HG03095 (cell line): Measurements from ENCODE around the gene PYCR2.
"Not testable (repeated sequence)": the region's sequence is repeated elsewhere in the genome, so short reads cannot be mapped to it uniquely, and the experiment has no call there.

Source experiments
- ATAC-seq: cut with Tn5 transposase; IDR thresholded peaks from one replicate; pipeline ENCODE4 v1.9.1; 2021; ENCODE audit warnings: moderate library complexity; ENCODE audit not compliant: unreplicated experiment

The PYCR2 gene

DNA sequence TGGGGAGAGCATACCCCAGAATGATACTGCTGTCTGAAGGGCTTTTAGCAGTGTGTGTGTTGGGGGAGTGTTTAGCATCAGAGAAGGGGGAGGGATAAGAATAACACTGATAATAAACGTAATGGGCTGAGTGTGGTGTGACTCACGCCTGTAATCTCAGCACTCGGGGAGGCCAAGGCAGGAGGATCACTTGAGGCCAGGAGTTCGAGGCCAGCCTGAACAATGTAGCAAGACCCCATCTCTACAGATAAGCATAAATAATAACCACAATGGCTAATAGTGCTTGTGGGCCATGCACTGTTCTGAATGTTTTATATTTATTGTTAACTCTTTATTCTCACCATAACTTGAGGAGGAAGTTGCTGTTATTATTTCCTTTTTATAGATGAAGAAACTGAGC is 19.5 kb upstream of the PYCR2 start:
- no peak for ATAC-seq

DNA sequence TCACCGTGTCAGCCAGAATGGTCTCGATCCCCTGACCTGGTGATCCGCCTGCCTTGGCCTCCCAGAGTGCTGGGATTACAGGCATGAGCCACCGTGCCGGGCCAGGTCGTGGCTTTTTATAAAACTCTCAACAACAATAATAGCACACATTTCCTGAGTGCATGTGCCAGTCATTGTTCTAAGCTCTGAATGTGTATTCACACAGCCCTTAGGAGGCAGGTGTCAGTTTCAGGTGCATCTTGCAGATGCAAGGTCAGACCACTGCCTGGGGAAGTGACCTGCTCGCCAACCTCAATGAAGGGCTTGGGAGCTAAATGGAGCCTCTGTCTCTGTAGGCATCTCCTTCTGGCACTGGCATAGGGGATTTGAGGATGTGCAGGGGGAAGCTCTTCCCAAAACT is 18.5 kb upstream of the PYCR2 start:
- peak; percentile 81 for ATAC-seq

DNA sequence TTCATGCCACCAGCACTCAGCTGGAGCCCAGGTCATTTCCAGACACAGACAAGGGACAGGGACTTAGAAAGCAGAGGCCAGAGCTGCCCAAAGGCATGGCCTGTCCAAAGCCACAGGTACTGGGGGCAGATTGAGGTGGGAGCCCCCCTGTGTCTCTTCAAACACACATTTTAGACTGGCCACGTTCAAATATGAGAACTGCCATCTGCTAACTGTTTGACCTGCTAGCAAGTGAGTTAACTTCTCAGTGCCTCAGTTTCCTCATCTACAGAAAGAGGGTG is 17.8 kb upstream of the PYCR2 start:
- no peak for ATAC-seq

DNA sequence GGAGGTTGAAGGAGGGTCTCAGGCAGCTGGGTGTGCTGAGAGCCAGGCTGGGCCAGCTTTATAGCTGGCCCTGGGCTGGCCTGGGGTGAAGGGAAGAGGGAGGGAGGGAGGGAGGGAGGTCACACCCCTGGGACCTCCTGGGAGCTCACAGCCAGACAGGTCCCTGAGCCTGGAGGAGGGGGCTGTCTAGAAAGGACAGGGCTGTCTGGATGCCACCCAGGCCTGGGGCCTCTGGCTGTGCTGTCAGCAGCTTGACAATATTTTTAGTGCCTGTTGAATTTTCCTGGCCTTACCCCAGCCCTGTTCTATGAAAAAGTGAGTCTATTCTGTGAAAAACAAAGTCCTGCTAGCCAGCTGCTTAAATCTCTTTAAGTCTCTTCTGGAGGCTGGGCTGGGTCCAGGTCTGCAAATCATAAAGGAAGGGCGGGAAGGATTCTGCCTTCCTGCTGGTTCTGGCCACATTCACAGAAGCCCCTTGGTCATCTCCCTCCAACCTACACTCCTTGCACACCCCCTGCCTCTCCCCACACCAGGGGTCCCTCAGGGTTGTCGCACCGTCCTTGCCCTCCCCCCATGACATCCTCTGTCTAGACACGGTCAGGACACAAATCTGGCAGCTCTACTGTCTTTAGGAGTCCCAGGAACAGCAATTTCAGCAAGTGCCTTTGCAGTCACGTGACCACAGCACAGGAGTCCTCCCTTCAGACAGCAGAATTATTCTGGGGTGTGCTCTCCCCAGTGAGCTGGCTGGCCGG is 17.3 kb upstream of the PYCR2 start, which contains the start of gene LEFTY2:
Gene LEFTY2, minus strand, starts transcription at position 34 of the 755 bp plus-strand sequence. CDS start 80 bp downstream, outside the sequence.
- ATAC-seq: no peak

- ATAC-seq: no peak
These were observed 16.5 kb upstream of the PYCR2 start for GRCh38 chr1:225940385-225941151.

- not testable (repeated sequence) for ATAC-seq
These were observed 15.9 kb upstream of the PYCR2 start for GRCh38 chr1:225939939-225940310.

DNA sequence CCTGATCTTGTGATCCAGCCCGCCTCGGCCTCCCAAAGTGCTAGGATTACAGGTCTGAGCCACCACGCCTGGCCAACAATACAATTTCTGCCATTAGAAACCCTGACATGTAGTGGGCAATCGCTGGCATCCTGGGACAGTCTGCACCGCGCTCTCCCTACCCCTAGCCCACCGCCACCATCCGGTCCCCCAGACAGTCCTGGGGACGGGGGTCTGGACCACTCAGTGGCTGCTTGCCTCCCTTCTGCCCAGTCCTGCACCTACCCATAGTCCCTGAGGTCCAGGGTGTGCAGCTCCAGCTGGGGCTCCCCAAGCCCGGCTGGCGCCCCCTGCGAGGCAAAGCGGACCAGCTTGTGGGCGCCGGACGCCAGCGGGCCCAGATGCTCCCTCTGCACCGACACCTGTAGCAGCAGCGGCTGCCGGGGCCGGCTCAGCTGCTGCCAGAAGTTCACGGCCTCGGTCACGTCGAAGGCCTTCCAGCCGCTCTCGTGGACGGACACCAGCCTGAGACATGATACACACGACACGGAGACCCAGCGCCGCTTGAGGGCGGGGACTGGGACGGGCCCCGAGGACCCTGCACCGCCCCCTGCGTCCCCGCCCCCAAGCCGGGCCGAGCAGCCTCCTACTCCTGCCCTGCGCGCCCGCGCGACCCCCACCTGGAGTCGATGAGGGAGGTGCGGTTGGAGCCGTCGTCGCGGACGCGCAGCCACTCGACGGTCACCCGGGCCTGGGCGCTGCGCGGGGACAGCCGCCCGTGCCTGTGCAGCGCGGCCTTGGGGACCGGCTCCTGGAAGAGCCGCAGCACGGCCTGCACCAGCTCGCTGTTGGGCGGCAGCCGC is 15.3 kb upstream of the PYCR2 start:
- ATAC-seq: not testable (repeated sequence)

- ATAC-seq: no peak
These were observed 13.3 kb upstream of the PYCR2 start for GRCh38 chr1:225937048-225937968.

- no peak for ATAC-seq
These were observed 12.5 kb upstream of the PYCR2 start for GRCh38 chr1:225936523-225936922.

DNA sequence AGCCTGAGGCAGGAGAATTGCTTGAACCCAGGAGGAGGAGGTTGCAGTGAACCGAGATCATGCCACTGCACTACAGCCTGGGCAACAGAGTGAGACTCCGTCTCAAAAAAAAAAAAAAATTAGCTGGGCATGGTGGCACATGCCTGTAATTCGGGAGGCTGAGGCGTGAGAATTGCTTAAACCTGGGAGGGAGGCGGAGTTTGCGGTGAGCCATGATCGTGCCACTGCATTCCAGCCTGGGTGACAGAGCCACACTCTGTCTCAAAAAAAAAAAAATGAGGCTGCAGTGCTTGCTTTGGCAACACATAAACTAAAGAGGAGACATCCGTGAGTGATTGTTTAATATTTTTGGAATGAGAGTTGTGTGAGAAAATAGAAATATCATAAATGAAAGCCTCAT is 12.0 kb upstream of the PYCR2 start:
- ATAC-seq: not testable (repeated sequence)

DNA sequence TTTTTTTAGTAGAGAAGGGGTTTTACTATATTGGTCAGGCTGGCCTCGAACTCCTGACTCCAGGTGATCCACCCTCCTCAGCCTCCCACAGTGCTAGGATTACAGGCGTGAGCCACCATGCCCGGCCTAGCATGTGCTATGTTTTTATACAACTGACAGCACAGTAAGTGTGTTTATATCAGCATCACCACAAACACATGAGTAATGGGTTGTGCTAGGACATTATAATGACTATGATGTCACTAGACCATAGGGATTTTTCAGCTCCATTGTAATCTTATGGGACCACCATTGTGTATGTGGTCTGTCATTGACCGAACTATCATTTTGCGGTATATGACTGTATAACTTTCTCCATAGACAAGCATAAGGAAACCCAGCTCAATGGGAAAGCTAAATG is 10.7 kb upstream of the PYCR2 start:
- no peak for ATAC-seq

DNA sequence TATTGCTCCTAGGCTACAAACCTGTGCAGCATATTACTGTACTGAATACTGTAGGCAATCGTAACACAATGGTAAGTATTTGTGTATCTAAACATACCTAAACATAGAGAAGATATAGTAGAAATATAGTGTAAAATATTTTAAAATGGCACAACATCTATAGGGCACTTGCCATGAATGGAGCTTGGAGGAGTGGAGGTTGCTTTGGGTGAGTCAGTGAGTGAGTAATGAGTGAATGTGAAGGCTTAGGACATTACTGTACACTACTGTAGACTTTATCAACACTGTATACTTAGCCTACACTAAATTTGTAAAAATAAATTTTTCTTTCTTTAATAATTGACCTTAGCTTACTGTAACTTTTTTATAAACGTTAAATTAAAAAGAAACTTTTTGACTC is 9.0 kb upstream of the PYCR2 start:
- no peak for ATAC-seq

DNA sequence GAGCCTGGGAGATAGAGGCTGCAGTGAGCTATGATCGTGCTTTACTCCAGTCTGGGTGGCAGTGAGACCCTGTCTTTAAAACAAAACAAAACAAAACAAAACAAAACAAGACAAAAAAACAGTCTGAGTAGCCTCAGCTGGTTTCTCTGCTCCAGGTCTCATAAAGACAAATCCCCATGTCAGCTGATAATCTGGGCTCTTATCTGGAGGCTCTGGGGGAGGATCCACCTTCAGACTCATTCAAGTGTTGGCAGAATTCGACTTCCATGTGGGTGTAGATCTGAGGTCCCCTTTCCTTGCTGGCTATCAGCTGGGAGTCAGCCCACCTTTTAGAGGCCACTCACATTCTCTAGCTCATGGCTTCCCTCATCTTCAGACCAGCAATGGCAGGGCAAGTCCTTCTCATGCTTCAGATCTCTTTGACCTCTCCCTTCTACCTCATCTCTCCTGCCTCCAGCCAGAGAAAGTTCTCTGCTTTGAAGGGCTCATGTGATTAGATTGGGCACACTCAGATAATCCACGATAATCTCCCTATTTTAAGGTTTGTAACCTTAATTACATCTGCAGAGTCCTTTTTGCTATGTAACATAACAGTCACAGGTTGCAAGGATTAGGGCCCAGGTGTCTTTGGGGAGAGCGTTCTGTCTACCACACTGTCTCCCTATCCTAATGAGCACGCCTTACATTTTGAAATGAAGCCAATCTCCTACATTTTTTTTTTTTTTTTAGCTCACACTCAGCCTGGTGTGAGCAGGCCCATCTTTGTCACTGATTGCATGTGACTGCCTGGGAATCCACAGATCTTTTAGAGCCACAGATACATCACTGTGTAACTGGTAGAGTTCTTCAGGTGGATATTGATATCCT is 7.5 kb upstream of the PYCR2 start:
- ATAC-seq: no peak

GRCh38 chr1:225930566-225930965 is 6.5 kb upstream of the PYCR2 start:
- no peak for ATAC-seq

DNA sequence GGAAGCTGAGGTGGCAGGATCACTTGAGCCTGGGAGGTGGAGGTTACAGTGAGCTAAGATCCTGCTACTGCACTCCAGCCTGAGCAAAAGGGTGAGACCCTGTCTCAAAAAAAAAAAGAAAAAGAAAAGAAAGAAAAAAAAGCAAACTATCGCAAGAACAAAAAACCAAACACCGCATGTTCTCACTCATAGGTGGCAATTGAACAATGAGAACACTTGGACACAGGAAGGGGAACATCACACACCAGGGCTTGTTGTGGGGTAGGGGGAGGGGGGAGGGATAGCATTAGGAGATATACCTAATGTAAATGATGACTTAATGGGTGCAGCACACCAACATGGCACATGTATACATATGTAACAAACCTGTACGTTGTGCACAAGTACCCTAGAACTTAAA is 5.4 kb upstream of the PYCR2 start:
- ATAC-seq: not testable (repeated sequence)

DNA sequence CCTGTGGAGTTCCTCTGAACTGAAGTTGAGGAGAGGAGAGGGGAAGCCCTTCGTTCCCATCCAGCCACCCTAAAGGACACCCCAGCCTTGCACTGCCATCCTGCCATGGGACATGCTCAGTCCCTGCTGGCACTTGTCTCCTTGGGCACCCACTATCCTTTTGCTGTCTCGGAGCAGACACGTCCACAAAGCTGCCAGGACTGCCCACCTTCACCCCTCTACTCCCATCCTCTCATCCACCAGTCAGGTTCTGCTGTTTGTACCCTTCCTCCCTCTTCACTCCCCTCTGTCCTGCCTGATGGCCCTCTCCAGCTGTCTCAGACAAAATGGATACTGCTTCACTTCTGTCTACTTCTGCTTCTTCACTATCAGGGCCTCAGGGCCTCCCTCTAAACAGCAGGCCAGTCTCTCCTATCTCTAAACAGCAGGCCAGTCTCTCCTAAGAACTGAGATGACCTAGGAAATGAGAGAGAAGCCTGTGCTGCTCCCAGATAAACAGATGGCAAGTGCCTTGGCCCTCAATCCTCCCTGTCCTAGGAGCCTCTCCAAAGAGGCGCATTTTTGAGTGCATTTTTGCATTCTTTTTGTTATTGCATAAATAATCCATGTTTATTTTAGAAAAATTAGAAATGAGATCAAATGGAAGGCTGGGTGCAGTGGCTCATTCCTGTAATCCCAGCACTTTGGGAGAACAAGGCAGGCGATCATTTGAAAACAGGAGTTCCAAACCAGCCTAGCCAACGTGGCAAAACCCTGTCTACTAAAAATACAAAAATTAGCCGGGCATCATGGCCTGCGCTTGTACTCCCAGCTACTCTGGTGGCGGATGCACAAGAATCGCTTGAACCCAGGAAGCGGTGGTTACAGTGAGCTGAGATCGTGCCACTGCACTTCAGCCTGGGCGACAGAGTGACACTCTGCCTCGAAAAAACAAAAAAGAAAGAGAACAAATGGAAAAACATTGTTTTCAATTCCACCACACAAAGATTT is 4.4 kb upstream of the PYCR2 start:
- no peak for ATAC-seq

DNA sequence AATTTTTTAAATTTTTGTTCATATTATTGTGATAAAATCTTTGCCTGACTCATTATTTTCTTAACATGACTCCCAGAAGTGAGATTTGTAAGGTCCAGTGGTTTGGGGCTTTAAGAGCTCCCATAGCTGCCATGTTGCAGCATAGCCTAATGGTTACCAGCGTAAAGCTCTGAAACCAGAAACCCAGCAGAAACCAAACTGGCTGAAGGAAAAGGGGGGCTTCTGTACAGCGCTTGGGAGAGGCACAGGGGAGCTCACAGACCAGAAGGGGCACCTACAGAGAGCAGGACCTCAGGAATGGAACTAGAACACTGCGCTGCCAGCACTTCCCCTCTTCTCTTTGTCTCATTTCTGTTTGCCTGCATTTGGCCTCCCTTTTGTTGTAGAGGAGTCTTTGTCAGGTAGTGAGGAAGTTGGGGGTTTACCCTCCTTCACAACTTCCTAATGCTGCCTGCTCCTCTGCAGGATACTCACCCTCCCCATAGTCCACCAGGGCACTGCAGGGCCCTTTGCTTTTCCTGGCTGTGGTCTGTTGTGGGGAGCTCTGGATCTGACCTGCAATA is 2.6 kb upstream of the PYCR2 start:
- ATAC-seq: no peak

- ATAC-seq: no peak
These were observed 714 bp downstream of the PYCR2 start for GRCh38 chr1:225923381-225923691.
